HL-60/S4 treated with retinoic acid at 250 ng/mL for 4 days and 3 days (cell line): ENCODE results near the gene MCU.
"Not testable (repeated sequence)": the region's sequence is repeated elsewhere in the genome, so short reads cannot be mapped to it uniquely, and the experiment has no call there.

Experiments
- in situ Hi-C: fragments of 300-500 bp; cut with MboI; formaldehyde crosslinking; loops from 2 replicates; pipeline ENCODE4 v1.7.0; 2022; ENCODE audit warnings: low sequenced_read_pairs

The MCU gene, protein sequence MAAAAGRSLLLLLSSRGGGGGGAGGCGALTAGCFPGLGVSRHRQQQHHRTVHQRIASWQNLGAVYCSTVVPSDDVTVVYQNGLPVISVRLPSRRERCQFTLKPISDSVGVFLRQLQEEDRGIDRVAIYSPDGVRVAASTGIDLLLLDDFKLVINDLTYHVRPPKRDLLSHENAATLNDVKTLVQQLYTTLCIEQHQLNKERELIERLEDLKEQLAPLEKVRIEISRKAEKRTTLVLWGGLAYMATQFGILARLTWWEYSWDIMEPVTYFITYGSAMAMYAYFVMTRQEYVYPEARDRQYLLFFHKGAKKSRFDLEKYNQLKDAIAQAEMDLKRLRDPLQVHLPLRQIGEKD

DNA sequence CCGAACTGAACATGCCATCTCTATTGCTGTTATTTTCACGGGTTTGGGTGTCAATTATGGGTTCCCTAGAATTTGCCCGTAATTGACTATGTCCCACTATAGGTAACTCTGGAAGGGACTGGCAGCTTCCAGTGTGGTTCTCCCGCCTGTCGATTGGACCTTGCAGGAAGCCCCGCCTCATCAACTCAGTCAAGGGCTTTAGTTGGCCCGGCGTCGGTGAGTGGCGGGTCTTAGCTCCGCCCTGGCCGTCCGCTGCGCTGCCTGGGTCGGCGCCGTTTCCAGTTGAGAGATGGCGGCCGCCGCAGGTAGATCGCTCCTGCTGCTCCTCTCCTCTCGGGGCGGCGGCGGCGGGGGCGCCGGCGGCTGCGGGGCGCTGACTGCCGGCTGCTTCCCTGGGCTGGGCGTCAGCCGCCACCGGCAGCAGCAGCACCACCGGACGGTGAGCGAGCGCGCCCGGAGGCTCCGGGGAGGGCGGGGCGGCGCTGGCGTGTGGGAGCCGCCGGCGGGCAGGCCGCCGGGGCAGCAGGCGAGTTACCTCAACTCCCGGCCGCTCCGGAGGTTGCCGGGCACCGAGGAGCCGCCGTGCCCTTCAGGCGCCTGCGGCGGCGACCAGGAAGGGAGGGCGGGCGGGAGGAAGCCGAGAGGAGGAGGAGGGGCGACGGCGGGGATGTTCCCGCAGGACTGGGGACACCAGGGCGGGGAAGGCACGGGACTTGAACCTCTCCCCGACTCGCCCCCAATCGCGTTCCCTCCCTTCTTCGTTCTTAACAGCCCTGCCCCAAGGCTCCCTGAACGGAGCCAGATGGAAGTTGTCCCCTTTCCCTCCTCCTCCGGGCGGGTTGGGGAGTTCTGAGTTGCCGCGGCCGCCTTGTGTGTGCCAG lies at the start of gene MCU:
TSS of gene MCU (plus strand) at position 281 of the 881 bp plus-strand sequence. CDS start at position 290, 9 bp downstream.
- in situ Hi-C loops: no loop called here

DNA sequence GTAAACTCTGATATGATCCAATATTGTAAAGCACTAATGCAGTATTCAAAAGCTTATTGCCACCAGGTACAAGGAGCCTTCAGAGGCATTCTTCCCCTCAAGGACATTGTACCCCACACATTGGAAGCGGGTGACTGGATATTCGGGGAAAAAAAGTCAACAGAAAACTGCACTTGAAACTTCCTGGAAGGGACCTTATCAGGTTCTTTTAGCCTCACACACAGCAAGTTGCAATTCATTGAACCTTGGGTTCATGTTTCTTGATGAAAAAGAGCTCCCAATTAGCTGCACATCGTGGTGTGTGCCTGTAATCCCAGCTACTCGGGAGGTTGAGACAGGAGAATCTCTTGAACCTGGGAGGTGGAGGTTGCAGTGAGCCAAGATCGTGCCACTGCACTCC lies 49.6 kb upstream of the MCU start:
- in situ Hi-C loops: no loop called here

DNA sequence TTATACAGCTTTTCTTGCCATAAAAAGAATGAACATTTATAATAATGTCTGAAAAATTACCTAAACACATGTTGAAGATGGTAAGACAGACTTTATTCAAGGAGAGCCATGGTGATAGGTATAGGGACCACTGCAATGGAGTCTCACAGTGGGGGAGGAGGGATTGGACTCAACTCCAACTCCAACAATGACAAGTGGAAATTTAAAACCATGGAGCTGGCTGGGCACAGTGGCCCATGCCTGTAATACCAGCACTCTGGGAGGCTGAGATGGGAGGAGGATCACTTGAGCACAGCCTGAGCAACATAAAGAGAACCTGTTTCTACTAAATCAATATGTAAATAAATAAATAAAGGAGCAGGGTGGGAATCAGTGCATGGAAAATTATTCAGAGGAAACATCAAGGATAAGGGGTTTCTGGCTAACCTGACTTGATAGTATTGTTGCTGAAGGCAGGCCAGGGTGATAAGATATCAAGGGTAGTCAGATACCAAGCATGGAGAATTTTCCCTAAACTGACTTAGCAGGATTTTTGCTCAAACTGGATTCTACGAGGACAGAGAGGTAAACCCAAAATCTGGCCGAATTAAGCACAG lies 46.6 kb upstream of the MCU start:
- in situ Hi-C loops: no loop called here

DNA sequence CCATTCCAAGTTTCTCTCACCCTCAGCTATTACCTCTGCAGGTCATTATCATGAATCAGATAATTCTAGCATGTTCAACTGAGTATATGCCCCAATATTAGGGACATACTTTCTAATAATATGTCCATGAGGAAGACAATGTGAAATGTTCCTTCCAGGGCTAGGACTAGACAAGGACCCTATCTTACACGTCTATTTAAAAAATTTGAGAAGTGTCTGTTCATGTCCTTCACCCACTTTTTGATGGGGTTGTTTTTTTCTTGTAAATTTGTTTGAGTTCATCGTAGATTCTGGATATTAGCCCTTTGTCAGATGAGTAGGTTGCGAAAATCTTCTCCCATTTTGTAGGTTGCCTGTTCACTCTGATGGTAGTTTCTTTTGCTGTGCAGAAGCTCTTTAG lies 45.0 kb upstream of the MCU start:
- in situ Hi-C loops: not testable (repeated sequence)

DNA sequence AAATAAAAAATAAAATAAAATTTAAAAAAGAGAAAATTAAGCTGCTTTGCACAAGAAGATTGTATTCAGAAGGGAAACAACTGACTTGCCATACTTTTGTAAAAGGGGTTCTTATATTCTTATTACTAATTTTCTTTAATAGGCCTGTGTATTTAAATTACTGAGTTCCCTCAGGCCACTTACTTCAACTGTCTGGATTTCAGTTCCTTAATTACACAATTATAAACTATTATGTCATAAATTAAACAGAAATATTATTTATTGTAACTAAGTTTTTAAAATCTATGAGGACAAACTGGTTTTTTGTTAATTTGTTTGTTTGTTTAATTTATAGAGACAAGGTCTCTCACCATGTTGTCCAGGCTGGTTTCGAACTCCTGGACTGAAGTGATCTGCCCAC lies 43.6 kb upstream of the MCU start:
- in situ Hi-C loops: no loop called here

DNA sequence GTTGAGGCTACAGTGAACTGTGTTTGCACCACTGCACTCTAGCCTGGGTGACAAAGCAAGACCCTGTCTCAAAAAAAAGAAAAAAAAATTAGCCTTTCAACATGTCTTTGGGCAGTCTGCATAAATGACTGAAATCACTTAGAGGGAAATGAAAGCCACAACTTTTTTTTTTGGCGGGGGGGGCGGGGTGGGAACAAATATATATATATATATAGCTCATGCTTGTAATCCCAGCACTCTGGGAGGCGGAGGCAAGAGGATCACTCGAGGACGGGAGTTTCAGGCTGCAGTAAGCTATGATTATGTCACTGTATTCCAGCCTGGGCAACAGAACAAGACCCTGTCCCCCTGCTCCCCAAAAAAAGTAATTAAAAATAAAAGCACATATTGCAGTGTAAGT lies 42.7 kb upstream of the MCU start:
- in situ Hi-C loops: no loop called here

DNA sequence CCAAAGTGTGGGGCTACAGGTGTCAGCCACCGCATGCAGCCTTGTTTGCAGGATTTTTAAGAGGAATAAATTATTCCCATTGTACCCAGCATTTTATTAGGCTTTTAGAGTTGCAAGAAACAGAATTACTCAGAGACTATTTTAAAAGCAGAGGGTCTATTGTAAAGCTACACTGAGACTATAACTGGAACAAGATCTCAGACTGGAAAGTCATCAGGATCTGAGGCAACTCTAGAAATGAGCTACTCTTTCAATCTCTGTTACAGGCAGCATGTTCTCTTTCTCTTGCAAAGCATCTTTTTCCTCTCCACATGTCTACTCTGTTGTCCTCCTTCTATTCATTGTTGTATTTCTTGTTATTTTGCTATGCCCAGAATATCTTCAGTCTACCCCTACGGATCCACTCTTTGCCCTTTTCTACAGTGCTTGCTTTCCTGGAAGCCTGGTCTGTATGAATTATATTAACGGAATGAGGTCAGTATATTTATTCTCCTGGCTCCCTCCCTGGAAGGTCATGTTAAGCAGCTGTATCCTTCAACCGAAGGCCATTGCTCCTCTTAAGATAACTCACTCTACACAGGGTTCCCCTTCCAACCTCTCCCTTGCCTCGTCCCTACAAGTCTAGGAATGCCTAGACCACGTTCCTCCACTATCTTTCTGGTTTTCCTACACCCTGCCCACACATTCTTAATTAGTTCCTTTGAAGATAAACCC lies 38.4 kb upstream of the MCU start:
- in situ Hi-C loops: no loop called here

DNA sequence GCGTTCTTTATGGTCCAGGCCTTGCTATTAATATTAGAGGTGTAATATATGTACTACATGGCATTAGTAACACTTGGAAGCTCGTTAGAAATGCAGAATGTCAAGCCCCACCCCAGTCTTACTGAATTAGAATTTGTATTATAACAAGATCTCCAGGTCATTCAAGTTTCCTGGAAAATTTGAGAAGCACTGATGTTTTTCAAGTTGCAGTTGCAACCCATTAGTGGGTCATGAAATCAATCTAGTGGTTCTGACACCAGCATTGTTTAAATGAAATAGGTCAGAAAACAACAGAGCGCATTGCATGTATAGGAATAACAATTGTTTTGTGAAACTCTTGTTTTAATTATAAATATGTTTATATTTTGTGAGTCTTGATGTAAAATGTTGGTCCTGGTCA lies 37.2 kb upstream of the MCU start:
- in situ Hi-C loops: no loop called here

DNA sequence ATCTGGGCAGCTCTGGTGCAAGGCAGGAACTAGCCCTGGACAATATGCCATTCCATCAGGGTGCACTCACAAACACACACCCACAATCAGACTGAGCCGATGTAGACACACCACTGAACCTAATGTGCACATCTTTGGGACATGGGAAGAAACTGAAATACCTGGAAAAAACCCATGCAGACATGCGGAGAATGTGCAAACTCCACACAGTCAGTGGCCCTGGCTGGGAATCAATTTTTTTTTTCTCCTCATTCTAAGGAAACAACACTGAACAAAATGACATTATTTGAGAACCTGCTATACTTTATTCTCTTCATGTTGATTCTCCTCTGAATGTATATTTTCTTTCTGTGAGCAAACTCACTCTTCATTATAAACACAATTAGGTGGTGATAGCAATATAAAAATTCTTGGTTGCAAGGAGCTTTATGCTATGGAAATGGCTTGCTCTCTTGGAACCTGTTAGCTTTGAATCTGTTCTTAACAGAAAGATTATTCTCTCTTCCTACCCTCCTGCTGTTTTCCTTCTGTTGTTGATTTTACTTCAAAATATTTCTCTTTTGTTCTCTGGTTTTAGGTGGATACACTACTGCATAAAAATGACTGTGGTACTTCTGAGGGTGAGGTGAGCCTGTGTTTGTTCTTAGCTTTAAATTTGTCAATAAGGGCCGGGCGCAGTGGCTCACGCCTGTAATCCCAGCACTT lies 33.1 kb upstream of the MCU start:
- in situ Hi-C loops: no loop called here

DNA sequence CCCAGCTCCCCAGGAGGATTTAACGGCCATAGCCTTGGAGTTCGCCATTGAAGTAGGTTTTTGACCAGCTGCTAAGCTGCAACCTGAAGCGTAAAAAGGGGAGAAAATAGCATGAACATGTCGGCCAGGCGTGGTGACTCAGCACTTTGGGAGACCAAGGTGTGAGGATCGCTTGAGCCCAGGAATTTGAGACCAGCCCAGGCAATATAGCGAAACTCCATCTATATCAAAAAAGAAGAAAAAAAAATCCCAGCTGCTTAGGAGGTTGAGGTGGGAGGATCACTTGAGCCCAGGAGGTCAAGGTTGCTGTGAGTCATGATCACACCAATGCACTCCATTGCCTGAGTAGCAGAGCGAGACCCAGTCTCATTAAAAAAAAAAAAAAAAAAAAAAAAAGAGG lies 32.2 kb upstream of the MCU start:
- in situ Hi-C loops: no loop called here

DNA sequence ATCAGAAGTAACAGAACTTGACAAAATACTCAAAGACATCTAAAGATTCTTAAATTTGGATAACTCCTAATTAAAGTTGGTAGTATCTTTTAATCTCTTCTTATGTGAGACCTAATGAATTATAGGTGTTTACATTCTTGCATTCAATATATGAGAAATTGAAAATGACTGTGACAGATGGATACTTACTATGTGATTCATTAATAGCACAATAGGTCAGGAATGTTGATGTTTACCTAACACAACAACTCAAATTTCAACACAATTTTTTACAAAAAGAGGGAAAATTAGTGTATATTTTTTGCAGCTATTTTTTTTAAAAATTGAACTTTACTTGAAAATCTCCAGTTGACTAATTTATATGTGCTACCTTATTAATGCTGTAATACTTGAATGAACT lies 31.7 kb upstream of the MCU start:
- in situ Hi-C loops: no loop called here

DNA sequence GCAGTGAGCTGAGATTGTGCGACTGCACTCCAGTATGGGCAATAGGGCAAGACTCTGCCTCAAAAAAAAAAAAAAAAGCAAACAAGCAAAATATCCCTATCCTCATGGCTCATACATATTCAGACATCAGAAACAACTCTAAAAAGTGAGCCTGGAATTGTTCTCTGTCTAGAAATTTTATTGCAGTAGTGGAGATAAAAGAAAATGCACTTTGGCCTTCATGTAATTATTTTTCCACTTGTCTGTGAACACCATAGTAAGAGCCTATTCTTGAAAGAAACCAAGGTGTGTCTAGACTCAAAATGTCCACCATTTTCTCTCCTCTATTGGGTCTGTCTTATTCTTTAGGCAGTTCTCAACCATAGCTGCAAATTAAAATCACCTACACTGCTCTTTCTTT lies 30.5 kb upstream of the MCU start:
- in situ Hi-C loops: no loop called here

DNA sequence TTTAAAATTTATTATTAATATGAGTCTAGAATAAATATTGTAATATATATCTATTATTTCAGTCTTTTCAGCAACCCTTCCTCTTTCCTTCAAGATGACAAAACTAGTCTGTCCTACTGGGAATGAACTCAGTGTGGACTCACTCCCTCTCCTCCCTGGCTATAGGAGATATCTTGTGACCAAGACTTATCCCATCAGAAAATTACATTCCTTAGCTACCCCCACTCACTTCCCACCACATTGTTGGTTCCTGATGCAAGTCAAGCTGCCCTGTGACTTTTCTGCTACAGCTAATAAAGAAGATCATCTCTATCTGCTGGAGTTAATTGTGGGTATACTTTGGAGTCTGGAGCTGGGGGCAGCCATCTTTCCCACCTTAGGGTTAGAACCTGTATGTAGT lies 28.0 kb upstream of the MCU start:
- in situ Hi-C loops: no loop called here

DNA sequence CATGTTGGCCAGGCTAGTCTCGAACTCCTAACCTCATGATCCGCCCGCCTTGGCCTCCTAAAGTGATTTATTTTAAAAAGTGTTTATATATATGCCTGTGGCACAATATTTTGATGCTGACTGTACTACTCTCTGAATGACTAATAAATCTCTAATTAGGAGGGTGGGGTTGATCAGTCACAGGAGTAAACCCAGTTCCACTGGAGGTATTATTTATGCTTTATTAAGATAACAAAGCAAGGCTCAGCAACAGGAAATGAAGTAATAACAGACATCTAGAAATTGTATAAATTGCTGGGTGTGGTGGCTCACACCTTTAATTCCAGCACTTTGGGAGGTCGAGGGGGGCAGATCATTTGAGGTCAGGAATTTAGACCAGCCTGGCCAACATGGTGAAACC lies 26.0 kb upstream of the MCU start:
- in situ Hi-C loops: no loop called here

DNA sequence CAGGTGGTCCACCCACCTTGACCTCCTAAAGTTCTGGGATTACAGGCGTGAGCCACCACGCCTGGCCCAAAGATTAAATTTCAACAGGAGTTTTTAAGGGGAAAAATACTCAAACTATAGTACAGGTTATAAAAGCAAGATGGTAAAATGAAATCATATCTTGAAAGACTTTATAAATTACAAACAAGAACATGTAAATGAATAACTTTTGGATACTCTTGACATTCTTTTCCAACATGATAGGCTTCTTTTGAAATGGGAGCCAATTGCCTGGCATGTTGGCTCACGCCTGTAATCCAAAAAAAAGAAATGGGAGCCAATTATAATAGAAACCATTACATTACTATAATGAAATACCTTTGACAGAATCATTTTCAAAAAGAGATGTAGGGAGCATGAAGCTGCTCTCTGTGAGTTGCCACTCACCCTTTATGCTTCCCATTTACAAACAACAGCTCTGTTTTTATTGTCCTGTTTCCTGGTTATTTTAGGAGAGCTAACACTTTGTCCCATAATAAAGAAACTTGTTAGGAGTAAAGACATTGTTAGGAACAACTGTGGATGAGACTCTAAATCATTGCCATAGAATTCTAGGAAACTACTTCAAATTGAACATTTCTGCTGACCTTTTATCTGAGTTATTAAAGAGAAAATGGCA lies 24.6 kb upstream of the MCU start:
- in situ Hi-C loops: no loop called here

DNA sequence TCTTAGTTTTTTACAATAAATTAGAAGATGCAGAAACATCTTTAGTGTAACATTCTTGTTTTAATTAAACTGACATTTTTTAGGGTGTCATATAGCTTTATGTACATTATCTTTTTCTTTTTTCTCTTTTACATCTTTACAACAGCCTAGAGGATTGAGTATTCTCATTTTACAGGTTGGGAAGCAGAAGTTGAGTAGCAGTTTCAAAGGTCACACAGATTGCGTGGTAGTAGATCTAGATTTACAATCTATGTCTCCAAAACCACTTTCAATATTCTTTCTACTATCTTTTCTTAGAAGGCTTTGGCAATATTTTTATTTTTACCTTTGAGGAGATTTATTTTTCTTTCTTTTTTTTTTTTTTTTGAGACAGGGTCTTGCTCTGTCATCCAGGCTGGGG lies 18.7 kb upstream of the MCU start:
- in situ Hi-C loops: no loop called here

DNA sequence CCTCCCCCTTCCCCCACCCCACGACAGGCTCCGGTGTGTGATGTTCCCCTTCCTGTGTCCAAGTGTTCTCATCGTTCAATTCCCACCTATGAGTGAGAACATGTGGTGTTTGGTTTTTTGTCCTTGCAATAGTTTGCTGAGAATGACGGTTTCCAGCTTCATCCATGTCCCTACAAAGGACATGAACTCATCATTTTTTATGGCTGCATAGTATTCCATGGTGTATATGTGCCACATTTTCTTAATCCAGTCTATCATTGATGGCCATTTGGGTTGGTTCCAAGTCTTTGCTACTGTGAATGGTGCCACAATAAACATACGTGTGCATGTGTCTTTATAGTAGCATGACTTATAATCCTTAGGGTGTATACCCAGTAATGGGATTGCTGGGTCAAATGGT lies 17.8 kb upstream of the MCU start:
- in situ Hi-C loops: not testable (repeated sequence)

DNA sequence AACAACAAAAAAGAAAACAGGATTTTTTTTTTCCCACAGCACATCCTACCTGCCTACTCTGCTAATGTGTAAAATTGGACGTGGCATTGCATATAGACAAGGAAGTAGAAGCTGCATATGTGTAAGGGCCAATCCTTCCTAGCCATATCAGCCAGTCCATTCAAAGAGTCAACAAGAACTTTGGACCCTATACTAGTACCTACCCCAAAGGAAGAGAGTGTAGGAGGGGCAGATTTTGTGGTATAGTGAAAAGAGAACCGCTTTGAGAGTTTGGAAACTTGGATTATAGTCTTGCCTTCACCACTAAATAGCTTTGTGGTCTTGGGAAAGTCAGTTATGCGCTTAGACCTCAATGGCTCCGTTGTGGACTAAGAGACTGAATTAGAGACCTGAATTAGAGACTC lies 12.1 kb upstream of the MCU start:
- in situ Hi-C loops: no loop called here

DNA sequence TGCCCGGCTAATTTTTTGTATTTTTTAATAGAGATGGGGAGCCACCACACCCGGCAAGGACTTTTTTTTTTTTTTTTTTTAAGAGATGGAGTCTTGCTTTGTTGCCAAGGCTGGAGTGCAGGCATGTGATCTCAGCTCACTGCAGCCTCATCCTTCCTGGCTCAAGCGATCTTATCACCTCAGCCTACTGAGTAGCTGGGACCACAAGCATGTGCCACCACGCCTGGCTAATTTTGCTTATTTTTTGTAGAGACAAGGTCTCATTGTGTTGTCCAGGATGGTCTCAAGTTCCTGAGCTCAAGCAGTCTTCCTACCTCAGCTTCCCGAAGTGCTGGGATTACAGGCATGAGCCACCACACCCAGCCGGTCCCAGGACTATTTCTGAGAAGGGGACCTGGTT lies 9.3 kb upstream of the MCU start:
- in situ Hi-C loops: no loop called here

DNA sequence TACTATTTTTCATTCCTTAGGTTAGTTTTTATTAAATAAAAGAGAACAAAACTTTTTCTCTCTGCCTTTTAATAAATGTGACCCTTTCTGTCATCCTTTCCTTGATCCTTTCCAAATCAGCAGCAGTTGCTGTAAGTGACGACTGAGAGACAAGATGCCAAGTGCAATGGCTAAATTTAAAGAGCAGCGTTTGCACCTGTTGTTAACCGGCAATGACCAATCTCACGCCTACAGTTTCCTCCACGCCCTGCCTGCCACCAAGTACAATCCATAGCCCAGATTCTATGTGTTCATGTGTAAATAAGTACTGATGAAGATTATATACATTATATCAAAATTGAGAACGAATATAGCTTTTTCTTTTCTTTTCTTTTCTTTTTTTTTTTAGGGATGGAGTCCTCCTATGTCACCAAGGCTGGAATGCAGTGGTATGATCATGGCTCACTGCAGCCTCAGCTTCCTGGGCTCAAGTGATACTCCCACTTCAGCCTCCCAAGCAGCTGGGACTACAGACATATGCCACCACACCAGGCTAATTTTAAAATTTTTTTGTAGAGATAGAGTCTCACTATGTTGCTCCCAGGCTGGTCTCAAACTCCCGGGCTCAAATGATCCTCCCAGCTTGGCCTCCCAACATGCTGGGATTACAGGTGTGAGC lies 6.5 kb upstream of the MCU start:
- in situ Hi-C loops: no loop called here
